ENCODE results near the gene PPP2R5C.

GRCh38 chr14:101894365-101895081 is 133.0 kb downstream of the PPP2R5C start:
- no peak for TF ChIP-seq ZNF416 (CRISPR knock-in tag; IDR thresholded peaks at IDR 0.05)
- TF ChIP-seq, protein P1, sequence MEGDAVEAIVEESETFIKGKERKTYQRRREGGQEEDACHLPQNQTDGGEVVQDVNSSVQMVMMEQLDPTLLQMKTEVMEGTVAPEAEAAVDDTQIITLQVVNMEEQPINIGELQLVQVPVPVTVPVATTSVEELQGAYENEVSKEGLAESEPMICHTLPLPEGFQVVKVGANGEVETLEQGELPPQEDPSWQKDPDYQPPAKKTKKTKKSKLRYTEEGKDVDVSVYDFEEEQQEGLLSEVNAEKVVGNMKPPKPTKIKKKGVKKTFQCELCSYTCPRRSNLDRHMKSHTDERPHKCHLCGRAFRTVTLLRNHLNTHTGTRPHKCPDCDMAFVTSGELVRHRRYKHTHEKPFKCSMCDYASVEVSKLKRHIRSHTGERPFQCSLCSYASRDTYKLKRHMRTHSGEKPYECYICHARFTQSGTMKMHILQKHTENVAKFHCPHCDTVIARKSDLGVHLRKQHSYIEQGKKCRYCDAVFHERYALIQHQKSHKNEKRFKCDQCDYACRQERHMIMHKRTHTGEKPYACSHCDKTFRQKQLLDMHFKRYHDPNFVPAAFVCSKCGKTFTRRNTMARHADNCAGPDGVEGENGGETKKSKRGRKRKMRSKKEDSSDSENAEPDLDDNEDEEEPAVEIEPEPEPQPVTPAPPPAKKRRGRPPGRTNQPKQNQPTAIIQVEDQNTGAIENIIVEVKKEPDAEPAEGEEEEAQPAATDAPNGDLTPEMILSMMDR (IDR thresholded peaks at IDR 0.05) = no peak
- no peak for TF ChIP-seq E2F4 (CRISPR knock-in tag; IDR thresholded peaks at IDR 0.05; ENCODE audit: borderline replicate concordance, low read depth)

Measured in WTC11 (cell line).